ENCODE measurements around the gene KPNA6. TPM values are rescaled to one million over a fixed set of nuclear protein-coding genes. Genes with fewer than 3 reads are reported as not detected.
"Not testable (repeated sequence)": the region's sequence is repeated elsewhere in the genome, so short reads cannot be mapped to it uniquely, and the experiment has no call there.

The KPNA6 gene
- total RNA-seq, 2 donors from 2014 or later: 62.0 to 103 TPM

DNA sequence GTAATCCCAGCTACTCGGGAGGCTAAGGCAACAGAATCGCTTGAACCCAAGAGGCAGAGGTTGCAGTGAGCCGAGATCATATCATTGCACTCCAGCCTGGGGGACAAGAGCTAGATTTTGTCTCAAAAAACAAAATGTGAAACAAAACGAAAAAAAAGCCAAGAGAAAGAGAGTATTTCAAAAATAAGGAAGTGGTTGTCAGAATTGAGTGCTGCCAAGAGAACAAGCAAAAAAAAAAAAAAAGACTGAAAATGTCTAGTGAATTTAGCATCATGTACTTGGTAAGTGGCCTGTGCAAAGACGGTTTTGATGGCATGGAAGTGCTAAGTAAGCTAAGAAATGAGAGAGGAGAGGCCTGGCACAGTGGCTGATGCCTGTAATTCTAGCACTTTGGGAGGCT is 14.3 kb downstream of the KPNA6 start:
- ATAC-seq (no peak), DNase-seq (ENCODE audit: low spot score in 2 of 2) (no peak)
- Mint-ChIP-seq H3K27ac (peak overlapping the region; percentile 62 to 77), H3K9me3 (no peaks in the 10 kb centered on the region), H3K36me3 (peaks cover 0 to 10% of the 10 kb centered on the region in 2 donors)

DNA sequence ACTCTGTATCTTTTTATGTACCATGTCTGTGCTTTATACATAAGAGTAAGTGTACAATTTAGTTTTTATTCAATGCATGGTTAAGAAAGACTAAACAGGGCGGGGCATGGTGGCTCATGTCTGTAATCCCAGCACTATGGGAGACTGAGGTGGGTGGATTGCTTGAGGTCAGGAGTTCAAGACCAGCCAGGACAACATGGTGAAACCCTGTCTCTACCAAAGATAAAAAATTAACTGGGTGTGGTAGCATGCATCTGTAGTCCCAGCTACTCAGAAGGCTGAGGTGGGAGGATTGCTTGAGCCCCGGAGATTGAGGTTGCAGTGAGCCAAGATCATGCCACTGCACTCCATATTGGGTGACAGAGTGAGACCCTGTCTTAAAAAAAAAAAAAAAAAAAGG is 15.5 kb downstream of the KPNA6 start:
- not testable (repeated sequence) for H3K9me3 Mint-ChIP-seq; H3K27ac Mint-ChIP-seq; ATAC-seq; DNase-seq (ENCODE audit: low spot score in 2 of 2)
- H3K36me3 Mint-ChIP-seq: peaks cover 0 to 10% of the 10 kb centered on the region in 2 donors

DNA sequence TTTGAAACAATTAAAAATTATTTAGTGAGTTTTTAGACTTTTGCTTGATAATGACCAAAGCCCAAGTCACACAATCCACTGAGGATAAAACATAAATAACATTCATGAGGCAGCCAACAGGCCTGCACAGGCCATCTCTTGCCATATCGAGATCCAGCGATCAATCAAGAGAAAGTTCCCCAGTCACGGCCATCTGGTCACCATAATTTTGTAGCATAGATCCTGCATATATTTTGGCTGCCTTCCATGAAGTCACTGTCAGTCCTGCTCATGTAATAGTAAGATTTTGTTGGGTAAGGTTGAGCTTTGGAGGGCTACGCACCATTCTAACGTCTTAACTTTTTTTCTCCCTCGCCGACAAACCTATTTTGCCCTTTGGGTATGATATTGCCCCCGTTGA is 17.5 kb downstream of the KPNA6 start:
- H3K36me3 Mint-ChIP-seq: peaks cover 0 to 10% of the 10 kb centered on the region in 2 donors
- H3K9me3 Mint-ChIP-seq: no peaks in the 10 kb centered on the region
- no peak for DNase-seq (ENCODE audit: low spot score in 2 of 2)
- ATAC-seq: no peak
- no peak overlapping the region for H3K27ac Mint-ChIP-seq

DNA sequence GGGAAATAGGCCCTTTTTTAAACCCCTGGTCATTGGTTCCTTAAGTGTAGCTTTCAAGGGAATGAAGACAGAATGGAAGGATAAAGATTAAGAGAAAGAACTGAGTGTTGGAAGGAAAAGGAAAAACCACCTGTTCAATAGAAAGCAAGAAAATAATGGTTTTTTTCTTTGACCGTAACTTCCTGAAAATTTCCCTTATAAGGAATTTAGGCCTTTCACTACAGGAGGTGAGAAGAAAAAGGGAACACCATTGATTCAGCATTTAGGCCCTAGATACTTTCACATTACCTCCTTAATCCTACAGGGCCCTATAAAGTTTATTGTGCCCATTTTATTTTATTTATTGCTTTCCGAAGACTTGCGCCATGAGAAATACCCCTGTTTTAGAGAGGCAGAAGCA is 18.9 kb downstream of the KPNA6 start:
- Mint-ChIP-seq H3K36me3 (no peaks in the 10 kb centered on the region), H3K27ac (no peak overlapping the region), H3K9me3 (no peaks in the 10 kb centered on the region)
- DNase-seq (ENCODE audit: low spot score in 2 of 2) (no peak), ATAC-seq (no peak)

DNA sequence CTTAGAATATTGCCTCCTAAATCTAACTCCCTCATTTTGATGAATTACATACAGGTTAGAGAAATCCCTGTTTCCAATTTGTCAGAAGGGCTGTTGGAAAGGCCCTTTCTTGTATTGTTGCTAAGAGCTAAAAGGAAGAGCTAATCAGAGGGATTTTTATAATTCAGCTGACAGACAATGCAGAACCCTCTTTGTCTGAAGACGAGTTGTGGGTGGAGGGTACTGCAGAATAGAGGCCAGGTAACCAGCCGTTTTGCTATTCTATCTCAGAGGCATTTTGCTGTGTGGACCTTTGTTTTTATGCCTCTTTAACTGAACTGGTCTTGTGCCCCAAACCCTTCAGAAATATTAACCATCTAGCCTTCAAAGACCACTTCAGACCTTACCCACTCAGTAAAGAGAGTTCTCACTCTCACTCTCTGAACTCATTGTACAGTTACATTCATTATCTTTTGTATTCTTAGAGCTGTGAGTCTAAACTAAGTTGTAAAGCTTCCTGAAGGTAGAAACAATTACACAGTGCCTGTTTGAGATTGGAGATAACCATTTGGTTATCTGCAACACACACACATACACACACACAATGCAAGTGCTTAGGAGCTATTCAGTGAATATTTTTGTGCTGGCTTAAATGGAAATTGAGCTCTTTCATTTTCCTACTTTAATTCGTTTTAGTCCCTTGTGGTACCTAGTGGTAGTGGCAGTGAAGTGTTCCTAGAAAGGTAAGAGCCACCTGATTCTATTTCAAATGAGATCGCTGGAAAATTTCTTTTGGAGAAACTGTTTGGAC is 19.7 kb downstream of the KPNA6 start:
- no peaks in the 10 kb centered on the region for H3K9me3 Mint-ChIP-seq
- H3K27ac Mint-ChIP-seq: no peak overlapping the region
- ATAC-seq (no peak), DNase-seq (ENCODE audit: low spot score in 2 of 2) (no peak)
- H3K36me3 Mint-ChIP-seq: no peaks in the 10 kb centered on the region

DNA sequence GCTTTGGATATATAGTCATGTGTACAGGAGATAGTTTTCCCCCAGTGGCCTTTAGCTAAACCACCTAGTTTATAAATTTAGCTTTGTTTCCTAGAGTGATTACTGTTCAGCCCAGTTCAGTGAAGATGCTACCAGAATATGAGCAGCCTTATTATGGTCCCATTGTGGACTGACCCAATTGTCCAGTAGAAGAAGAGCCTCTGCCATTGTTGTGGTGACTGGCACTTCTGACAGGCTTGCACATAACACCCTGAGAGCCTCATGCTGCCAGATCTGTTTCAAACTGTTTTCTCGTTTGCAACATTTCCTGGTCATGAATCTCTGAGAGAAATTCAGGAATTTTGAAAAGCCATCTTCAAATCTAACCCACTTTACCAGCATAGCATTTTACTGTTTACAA is 20.6 kb downstream of the KPNA6 start:
- ATAC-seq (no peak), DNase-seq (ENCODE audit: low spot score in 2 of 2) (no peak)
- peak overlapping the region in 1 of 2 donors; percentile 35 for H3K27ac Mint-ChIP-seq
- H3K36me3 Mint-ChIP-seq: no peaks in the 10 kb centered on the region
- H3K9me3 Mint-ChIP-seq: no peaks in the 10 kb centered on the region

DNA sequence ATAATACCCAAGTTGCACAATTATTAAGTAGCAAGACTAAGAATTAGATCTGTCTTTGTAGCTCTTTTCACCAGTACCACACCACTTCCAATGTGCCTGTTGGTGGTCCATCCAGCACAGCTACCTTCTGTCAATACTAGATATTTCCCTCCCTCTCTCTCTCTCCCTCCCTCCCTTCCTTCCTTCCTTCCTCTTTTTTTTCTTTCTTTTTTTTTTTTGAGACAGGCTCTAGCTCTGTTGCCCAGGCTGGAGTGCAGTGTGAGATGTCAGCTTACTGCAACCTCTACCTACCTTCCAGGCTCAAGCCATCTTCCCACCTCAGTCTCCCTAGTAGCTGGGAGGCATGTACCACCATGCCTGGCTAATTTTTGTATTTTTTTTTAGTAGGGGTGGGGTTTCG is 21.1 kb downstream of the KPNA6 start:
- DNase-seq (ENCODE audit: low spot score in 2 of 2) (no peak), ATAC-seq (no peak)
- Mint-ChIP-seq H3K9me3 (no peaks in the 10 kb centered on the region), H3K27ac (peak overlapping the region in 1 of 2 donors; percentile 35), H3K36me3 (no peaks in the 10 kb centered on the region)

DNA sequence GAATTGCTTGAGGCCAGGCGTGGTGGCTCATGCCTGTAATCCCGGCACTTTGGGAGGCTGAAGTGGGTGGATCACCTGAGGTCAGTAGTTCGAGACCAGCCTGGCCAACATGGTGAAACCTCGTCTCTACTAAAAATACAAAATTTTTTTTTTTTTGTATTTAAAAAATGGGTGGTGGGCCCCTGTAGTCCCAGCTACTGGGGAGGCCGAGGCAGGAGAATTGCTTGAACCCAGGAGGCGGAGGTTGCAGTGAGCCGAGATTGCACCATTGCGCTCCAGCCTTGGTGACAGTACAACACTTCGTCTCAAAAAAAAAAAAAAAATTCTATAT is 26.1 kb downstream of the KPNA6 start:
- not testable (repeated sequence) for H3K9me3 Mint-ChIP-seq; H3K27ac Mint-ChIP-seq; DNase-seq (ENCODE audit: low spot score in 2 of 2); ATAC-seq
- H3K36me3 Mint-ChIP-seq: peaks cover 0 to 15% of the 10 kb centered on the region in 2 donors

DNA sequence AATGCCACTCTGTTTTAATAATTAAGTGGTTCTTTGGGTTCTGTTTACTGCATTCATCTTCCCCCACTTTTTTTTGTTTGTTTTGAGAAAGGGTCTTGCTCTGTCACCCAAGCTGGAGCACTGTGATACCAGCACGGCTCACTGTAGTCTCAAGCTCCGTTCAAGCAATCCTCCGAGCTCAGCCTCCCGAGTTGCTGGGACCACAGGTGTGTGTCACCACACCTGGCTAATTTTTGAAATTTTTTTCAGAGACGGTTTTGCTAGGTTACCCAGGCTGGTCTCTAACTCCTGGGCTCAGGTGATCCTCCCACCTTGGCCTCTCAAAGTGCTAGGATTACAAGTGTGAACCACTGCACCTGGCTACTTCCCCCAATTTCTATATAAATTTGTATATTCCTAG is 29.3 kb downstream of the KPNA6 start:
- H3K9me3 Mint-ChIP-seq: no peaks in the 10 kb centered on the region
- no peak for DNase-seq (ENCODE audit: low spot score in 2 of 2)
- no peak overlapping the region for H3K27ac Mint-ChIP-seq
- no peak for ATAC-seq
- H3K36me3 Mint-ChIP-seq: peaks cover 0 to 15% of the 10 kb centered on the region in 2 donors

DNA sequence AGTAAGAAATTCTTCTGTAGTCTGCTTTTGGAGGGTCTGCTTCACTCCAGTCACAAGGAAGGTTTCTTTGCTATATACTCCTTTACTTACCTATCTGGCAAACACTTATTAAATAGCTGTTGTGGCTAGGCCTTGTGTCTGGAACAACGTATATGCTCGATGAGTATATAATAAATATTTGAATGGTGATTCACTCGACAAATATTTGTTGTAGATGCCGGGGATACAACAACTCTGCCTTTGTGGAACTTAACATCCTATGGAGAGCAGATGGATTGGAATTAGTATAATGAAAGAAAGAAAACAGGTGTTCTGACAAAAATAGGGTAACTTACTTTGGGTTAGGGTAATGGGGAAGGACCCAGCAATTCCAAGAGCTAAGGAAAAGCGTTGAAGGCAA is 31.1 kb downstream of the KPNA6 start:
- DNase-seq (ENCODE audit: low spot score in 2 of 2): no peak
- peak overlapping the region; percentile 51 to 59 for H3K27ac Mint-ChIP-seq

DNA sequence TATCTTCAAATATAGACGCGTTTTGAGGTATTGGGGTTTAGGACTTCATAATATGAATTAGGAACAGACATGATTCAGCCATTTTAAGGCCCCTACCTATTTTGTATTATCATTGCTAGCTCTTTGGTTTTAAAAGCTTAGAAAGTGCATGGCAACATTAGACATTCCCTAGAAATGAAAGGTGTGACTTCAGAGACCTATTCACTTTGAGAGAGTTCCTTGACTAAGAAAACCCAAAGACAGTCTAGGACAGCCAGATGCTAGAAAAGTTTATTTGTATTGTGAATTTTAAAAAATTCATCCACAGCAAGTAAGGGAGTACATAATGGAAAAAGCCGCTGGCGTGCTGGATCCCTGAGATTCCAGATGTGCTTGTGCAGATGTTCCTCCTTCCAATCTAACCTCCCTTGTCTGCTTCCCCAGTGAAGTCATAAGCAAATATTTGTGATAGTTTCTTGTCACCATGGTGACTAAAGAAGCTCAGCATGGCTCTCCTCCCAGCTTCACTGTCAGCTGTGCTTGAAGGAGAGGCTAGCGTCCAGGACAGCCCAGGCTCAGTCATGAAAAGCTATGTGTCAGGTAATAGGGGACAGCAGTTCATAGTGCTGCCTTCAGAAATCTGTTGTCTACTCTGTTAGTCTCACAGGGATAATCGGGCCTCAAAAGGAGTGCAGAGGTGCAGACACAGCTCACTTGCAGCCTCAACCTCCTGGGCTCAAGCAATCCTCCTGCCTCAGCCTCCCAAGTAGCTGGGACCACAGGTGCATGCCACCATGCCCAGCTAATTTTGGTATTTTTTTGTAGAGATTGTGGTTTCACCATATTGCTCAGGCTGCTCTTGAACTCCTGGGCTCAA is 34.8 kb downstream of the KPNA6 start:
- Mint-ChIP-seq H3K27ac (no peak overlapping the region), H3K36me3 (peaks cover 1 to 18% of the 10 kb centered on the region in 2 donors), H3K9me3 (peaks cover 0 to under 1% of the 10 kb centered on the region in 2 donors)
- peak in 1 of 2 donors; percentile 25 for ATAC-seq
- no peak for DNase-seq (ENCODE audit: low spot score in 2 of 2)

More for the DNA sequence above, 31.1 kb downstream of the KPNA6 start:
- peaks cover 0 to 15% of the 10 kb centered on the region in 2 donors for H3K36me3 Mint-ChIP-seq
- ATAC-seq: no peak
- H3K9me3 Mint-ChIP-seq: no peaks in the 10 kb centered on the region

DNA sequence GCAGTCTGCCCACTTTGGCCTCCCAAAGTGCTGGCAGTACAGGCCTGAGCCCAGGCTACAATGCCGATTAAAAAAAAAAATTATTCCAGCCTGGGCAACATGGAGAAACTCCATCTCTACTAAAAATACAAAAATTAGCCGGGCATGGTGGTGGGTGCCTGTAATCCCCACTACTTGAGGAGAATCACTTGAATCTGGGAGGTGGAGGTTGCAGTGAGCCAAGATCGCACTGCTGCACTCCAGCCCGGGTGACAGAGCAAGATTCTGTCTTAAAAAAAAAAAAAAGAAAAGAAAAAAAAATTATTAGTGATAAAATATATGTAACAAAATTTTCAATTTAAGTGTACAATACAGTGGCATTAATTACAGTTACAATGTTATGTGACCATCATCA is 35.4 kb downstream of the KPNA6 start:
- peaks cover 7 to 21% of the 10 kb centered on the region in 2 donors for H3K36me3 Mint-ChIP-seq
- not testable (repeated sequence) for H3K9me3 Mint-ChIP-seq; ATAC-seq; H3K27ac Mint-ChIP-seq; DNase-seq (ENCODE audit: low spot score in 2 of 2)

DNA sequence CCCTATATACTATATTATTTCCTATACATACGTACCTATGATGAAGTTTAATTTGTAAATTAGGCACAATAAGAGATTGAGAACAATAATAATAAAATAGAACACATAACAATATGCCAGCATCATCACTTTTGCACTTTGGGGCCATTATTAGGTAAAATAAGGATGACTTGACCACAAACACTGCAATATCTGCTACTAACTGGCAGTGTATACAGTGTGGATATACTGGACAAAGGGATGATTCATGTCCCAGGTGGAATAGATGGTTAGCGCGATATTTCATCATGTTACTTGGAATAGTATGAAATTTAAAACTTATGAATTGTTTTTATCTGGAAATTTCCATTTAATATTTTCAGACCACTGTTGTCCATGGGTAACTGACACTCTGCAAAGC is 36.2 kb downstream of the KPNA6 start:
- Mint-ChIP-seq H3K27ac (no peak overlapping the region), H3K36me3 (peaks cover 8 to 28% of the 10 kb centered on the region in 2 donors), H3K9me3 (peaks cover 5 to 6% of the 10 kb centered on the region in 2 donors)
- DNase-seq (ENCODE audit: low spot score in 2 of 2): no peak
- ATAC-seq: no peak

DNA sequence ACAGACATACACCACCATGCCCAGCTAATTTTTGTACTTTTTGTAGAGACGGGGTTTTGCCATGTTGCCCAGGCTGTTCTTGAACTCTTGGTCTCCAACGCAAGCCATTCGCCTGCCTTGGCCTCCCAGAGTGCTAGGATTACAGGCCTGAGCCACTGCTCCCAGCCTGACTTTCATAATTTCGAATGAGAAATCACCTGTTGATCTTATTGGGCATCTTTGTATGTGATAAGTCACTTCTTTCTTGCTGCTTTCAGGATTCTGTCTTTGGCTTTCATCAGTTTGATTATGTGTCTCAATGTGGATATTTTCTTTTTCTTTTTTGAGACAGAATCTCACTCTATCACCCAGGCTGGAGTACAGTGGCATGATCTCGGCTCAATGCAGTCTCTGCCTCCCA is 39.9 kb downstream of the KPNA6 start:
- not testable (repeated sequence) for H3K27ac Mint-ChIP-seq
- H3K36me3 Mint-ChIP-seq: peaks cover 8 to 30% of the 10 kb centered on the region in 2 donors

DNA sequence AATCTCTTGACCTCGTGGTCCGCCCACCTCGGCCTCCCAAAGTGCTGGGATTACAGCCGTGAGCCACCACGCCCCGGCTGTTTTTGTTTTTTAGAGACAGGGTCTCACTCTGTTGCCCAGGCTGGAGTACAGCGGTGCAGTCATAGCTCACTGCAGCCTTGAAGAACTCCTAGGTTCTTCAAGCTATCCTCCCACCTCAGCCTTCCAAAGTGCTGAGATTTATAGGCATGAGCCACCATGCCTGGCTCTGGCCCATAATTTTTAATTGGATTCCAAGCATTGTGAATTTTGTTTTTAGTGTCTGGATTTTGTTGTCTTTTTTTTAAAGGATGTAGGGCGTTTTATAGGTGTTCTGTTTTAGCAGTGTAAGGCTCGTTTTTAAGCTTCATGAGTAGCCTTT is 43.0 kb downstream of the KPNA6 start:
- DNase-seq (ENCODE audit: low spot score in 2 of 2) (no peak), ATAC-seq (no peak)
- Mint-ChIP-seq H3K36me3 (peaks cover 8 to 30% of the 10 kb centered on the region in 2 donors), H3K9me3 (peaks cover 5 to 6% of the 10 kb centered on the region in 2 donors), H3K27ac (no peak overlapping the region)

More for the DNA sequence above, 39.9 kb downstream of the KPNA6 start:
- DNase-seq (ENCODE audit: low spot score in 2 of 2); H3K9me3 Mint-ChIP-seq; ATAC-seq: not testable (repeated sequence)

DNA sequence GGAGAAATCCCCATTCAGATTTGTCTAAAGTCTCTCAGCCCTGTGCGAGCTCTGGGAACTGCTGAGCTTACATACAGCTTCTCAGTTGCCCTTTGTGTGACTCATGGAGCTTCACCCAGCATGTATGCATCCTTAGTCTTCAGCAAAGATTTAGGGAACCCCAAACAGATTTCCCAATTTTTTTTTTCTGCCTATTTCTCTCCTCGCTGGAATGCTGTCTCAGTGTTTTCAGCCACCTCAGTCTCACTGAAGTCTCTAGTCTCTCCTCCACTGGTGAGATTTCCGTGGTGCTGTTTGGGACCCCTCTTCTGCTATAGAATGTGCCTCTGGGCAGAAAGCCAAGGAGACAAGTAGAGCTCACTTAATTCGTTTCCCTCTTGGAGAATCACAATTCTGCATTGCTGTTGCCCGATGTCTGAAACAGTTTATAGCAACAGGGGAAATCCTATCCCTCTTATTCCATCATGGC is 43.5 kb downstream of the KPNA6 start:
- H3K36me3 Mint-ChIP-seq: peaks cover 12 to 29% of the 10 kb centered on the region in 2 donors
- DNase-seq (ENCODE audit: low spot score in 2 of 2) (no peak), ATAC-seq (no peak)
- H3K27ac Mint-ChIP-seq: peak overlapping the region in 1 of 2 donors; percentile 10
- H3K9me3 Mint-ChIP-seq: peaks cover 5 to 6% of the 10 kb centered on the region in 2 donors

DNA sequence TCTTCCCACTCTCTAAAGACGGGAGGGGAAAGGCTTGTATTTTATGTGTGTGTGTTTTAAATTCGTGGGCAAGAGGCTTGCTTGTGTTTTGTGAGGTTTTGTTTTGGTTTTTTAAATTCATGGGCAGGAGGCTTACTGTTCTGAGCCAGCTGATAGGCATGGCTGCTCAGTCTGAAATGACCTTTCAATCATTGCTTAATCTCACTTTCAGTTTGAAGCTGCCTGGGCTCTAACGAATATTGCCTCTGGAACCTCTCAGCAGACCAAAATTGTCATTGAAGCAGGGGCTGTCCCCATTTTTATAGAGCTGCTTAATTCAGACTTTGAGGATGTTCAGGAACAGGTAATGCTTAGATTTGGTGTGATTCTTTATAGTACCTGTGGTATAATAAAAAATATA is 51.3 kb downstream of the KPNA6 start:
- no peak for DNase-seq (ENCODE audit: low spot score in 2 of 2)
- peaks cover 10 to 11% of the 10 kb centered on the region in 2 donors for H3K36me3 Mint-ChIP-seq
- H3K9me3 Mint-ChIP-seq: no peaks in the 10 kb centered on the region
- peak in 1 of 2 donors; percentile 95 for ATAC-seq
- H3K27ac Mint-ChIP-seq: peak overlapping the region in 1 of 2 donors; percentile 13
